ENCODE results near the gene PEX11G.

The PEX11G gene

GRCh38 chr19:7492558-7492957 lies 3.7 kb upstream of the PEX11G start:
- DNase-seq: no peak

- DNase-seq: no peak
Observed at GRCh38 chr19:7492142-7492541, 3.3 kb upstream of the PEX11G start.

- DNase-seq: no peak
Observed at GRCh38 chr19:7489609-7490044, 792 bp upstream of the PEX11G start.

GRCh38 chr19:7486923-7487322 lies 1.9 kb downstream of the PEX11G start:
- DNase-seq: no peak

- no peak for DNase-seq
Observed at GRCh38 chr19:7483720-7484201, 5.1 kb downstream of the PEX11G start.

GRCh38 chr19:7482584-7483439 lies 6.0 kb downstream of the PEX11G start:
- no peak for DNase-seq

- DNase-seq: no peak
Observed at GRCh38 chr19:7480970-7481255, 7.9 kb downstream of the PEX11G start.

- no peak for DNase-seq
Observed at GRCh38 chr19:7480222-7480969, 8.4 kb downstream of the PEX11G start.

- no peak for DNase-seq
Observed at GRCh38 chr19:7478843-7479227, 10.0 kb downstream of the PEX11G start.

GRCh38 chr19:7478173-7478842 lies 10.5 kb downstream of the PEX11G start:
- no peak for DNase-seq

GRCh38 chr19:7477758-7478157 lies 11.1 kb downstream of the PEX11G start:
- no peak for DNase-seq

GRCh38 chr19:7476777-7477494 lies 11.9 kb downstream of the PEX11G start:
- DNase-seq: no peak

- DNase-seq: no peak
Observed at GRCh38 chr19:7476241-7476640, 12.6 kb downstream of the PEX11G start.

- DNase-seq: no peak
Observed at GRCh38 chr19:7475665-7476064, 13.2 kb downstream of the PEX11G start.

GRCh38 chr19:7471696-7472615 lies 16.9 kb downstream of the PEX11G start:
- DNase-seq: no peak

GRCh38 chr19:7470540-7471305 lies 18.1 kb downstream of the PEX11G start:
- DNase-seq: no peak

- no peak for DNase-seq
Observed at GRCh38 chr19:7469669-7470285, 19.1 kb downstream of the PEX11G start.

- DNase-seq: no peak
Observed at GRCh38 chr19:7468840-7469239, 20.0 kb downstream of the PEX11G start.

- DNase-seq: no peak
Observed at GRCh38 chr19:7467009-7467989, 21.5 kb downstream of the PEX11G start.

Data from cortex of kidney (tissue), 1 donor.